Measurements from ENCODE around the gene MOB3A.

DNA sequence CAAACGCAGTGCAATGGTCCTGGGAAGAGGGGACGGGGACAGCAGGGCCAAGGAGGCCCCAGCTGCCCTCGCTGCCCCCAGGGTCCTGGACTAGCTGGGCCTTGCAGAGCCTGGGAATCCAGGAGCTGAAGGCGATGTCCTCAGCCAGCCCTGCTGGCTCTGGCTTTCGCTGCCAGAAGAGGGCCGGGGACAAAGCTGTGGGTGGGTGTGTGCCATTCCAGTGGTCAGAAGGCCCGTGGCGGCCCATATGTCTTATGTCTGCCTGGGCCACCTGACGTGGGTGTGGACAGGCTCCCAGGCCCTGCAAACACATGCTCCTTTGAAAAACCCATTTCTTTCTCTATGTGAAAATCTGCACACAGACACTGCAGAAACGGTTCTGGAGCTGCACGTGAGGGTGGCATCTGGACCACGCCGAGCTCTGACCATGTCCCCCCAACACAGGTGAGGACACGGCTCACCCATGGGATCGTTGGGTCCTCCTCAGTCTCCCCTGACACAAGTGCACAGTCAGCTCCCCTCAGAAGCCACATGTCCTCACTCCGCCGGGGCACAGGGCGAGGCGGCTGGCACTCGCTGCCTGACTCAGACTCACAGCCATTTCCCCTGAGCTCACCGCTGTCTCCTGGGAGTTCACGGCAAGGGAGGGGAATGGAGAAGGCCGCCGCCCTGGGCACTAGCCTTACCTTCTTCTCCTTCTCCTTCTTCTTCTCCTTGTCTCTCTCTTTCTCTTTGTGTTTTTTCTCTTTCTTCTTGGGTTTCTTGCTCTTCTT lies 17.5 kb upstream of the MOB3A start:
- TF ChIP-seq ZNF596 (tag by site-specific recombination; IDR thresholded peaks at IDR 0.05) (no peak), SALL2 (tag by site-specific recombination; IDR thresholded peaks at IDR 0.05; ENCODE audit: borderline replicate concordance) (no peak), TCF7L2 (IDR thresholded peaks at IDR 0.05; ENCODE audit: borderline replicate concordance, low read depth, low read length) (no peak), EGR2 (tag by site-specific recombination; IDR thresholded peaks at IDR 0.05; ENCODE audit: low read depth) (no peak), ZNF239 (tag by site-specific recombination; IDR thresholded peaks at IDR 0.05) (no peak), SP7 (tag by site-specific recombination; IDR thresholded peaks at IDR 0.05) (no peak)
- TF ChIP-seq, protein P1, sequence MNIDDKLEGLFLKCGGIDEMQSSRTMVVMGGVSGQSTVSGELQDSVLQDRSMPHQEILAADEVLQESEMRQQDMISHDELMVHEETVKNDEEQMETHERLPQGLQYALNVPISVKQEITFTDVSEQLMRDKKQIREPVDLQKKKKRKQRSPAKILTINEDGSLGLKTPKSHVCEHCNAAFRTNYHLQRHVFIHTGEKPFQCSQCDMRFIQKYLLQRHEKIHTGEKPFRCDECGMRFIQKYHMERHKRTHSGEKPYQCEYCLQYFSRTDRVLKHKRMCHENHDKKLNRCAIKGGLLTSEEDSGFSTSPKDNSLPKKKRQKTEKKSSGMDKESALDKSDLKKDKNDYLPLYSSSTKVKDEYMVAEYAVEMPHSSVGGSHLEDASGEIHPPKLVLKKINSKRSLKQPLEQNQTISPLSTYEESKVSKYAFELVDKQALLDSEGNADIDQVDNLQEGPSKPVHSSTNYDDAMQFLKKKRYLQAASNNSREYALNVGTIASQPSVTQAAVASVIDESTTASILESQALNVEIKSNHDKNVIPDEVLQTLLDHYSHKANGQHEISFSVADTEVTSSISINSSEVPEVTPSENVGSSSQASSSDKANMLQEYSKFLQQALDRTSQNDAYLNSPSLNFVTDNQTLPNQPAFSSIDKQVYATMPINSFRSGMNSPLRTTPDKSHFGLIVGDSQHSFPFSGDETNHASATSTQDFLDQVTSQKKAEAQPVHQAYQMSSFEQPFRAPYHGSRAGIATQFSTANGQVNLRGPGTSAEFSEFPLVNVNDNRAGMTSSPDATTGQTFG (tag by site-specific recombination; IDR thresholded peaks at IDR 0.05; ENCODE audit: borderline replicate concordance): no peak

Data from HEK293 (cell line).